GM12873 (cell line): ENCODE data around the gene BCL11B.

ENCODE experiments used
- TF ChIP-seq, protein P1 (sequence below): IDR thresholded peaks from 2 replicates; pipeline ENCODE4 v1.5.1; 2012; ENCODE audit warnings: low read depth, mild to moderate bottlenecking, moderate library complexity, low read length, control low read depth; ENCODE audit not compliant: insufficient read depth; ENCODE audit errors: missing control alignments

The BCL11B gene

DNA sequence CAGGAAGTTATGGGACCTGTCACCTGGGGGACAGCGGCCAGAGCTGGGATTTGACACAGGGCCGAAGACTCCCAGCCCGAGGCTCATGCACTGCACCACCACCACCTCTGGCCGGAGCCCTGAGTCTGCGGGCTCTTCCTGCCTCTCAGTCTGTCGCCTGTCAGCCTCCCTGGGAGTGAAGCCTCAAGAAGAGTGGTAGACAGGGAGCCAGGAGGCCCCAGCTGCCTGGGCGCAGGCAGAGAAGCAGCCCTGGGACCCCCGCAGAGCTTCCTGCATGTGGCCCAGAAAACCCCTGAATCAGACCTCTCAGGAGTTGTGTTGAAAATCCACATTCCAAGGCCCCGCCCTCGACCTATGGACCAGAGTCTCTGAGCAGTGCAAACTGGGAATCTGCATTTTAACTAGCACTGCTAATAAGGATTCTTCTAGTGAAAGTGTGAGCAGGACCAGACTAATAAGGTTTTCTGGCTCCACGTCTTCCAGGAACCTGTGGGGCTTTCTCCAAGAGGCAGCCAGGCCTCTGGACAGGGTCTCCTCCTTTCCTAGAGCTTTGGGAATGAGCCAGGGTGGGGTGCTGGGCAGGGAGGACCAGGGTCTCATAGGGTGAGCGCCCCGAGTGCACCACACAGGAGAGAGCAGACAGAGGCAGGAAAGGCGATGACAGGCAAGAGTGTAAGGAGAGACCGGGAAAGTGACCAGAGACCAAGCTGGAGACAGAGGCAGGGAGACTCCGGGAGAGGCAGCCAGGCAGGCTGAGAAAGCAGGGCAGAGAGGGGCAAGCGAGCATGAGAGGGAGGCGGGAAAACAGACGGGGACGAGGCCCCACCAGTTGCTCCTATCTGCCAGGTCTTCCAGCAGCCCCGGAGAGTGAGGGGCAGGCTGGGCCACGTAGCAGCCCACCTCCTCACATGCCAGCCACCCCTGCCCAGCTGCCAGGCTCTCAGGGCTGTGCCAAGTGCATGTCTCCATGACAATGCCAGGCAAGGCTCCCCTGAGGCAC lies 112.4 kb downstream of the BCL11B start:
- TF ChIP-seq, protein P1, sequence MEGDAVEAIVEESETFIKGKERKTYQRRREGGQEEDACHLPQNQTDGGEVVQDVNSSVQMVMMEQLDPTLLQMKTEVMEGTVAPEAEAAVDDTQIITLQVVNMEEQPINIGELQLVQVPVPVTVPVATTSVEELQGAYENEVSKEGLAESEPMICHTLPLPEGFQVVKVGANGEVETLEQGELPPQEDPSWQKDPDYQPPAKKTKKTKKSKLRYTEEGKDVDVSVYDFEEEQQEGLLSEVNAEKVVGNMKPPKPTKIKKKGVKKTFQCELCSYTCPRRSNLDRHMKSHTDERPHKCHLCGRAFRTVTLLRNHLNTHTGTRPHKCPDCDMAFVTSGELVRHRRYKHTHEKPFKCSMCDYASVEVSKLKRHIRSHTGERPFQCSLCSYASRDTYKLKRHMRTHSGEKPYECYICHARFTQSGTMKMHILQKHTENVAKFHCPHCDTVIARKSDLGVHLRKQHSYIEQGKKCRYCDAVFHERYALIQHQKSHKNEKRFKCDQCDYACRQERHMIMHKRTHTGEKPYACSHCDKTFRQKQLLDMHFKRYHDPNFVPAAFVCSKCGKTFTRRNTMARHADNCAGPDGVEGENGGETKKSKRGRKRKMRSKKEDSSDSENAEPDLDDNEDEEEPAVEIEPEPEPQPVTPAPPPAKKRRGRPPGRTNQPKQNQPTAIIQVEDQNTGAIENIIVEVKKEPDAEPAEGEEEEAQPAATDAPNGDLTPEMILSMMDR, result no peak

GRCh38 chr14:99158646-99159165 lies 113.3 kb downstream of the BCL11B start:
- TF ChIP-seq, protein P1, result no peak

GRCh38 chr14:99158150-99158549 lies 113.8 kb downstream of the BCL11B start:
- TF ChIP-seq, protein P1, result no peak

DNA sequence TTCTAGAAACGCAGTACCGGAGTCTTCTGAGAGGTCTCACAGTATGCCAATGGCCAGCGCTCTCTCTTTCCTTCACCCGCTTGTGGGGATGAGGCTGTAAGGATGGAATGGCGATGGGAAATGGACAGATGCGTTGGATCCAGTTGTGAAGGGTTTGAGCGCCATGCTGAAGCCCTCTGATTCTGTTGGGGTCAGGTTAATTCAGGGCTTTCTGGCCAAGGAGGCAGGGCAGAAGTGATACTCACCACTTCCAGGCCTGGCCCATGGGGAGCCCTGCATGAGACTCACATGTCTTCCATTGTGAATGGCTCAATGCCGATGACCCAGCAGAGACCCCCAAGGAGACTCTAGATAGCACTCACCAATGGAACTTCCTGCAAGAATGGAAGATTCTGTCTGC lies 114.3 kb downstream of the BCL11B start:
- TF ChIP-seq, protein P1, result no peak

- TF ChIP-seq, protein P1, result no peak
Measured at GRCh38 chr14:99157246-99157645, 114.8 kb downstream of the BCL11B start.

- TF ChIP-seq, protein P1, result no peak
Measured at GRCh38 chr14:99156814-99157213, 115.2 kb downstream of the BCL11B start.

GRCh38 chr14:99156090-99156425 lies 115.9 kb downstream of the BCL11B start:
- TF ChIP-seq, protein P1, result no peak
